HCT116 (cell line): ENCODE data around the gene LY86.

Experiments used
- CBX3 ChIP-seq: IDR thresholded peaks from 2 replicates; pipeline ENCODE4 v1.6.1; 2012; ENCODE audit warnings: low read depth
- CTCF ChIP-seq, 3 experiments: fragments of 200-600 bp in 1 of 3; sonication (generic) in 1 of 3; IDR thresholded peaks in 2 of 3; conservative IDR thresholded peaks in 1 of 3; 2 replicates each; pipeline ENCODE4 v1.5.1; 2012 to 2017; ENCODE audit warnings: low read depth in 2 of 3, low read length in 2 of 3, antibody characterized with exemption in 1 of 3, borderline replicate concordance in 1 of 3, control low read depth in 1 of 3, mild to moderate bottlenecking in 1 of 3, mixed read lengths in 1 of 3, mixed run types in 1 of 3, moderate library complexity in 1 of 3; ENCODE audit not compliant: insufficient read depth in 1 of 3
- ELF1 ChIP-seq: IDR thresholded peaks from 2 replicates; pipeline ENCODE4 v1.6.1; 2012; ENCODE audit warnings: low read depth, borderline replicate concordance
- EZH2 ChIP-seq: fragments of 200-600 bp; sonication (generic); IDR thresholded peaks from 2 replicates; pipeline ENCODE4 v1.6.1; 2017; ENCODE audit warnings: antibody characterized with exemption, mixed run types
- JUND ChIP-seq: IDR thresholded peaks from 2 replicates; pipeline ENCODE4 v1.6.1; 2012
- POLR2A ChIP-seq: IDR thresholded peaks from 2 replicates; pipeline ENCODE4 v1.7.0; 2011; ENCODE audit warnings: borderline replicate concordance; ENCODE audit not compliant: insufficient read depth, insufficient read length; ENCODE audit errors: extremely low read depth
- POLR2AphosphoS5 ChIP-seq: IDR thresholded peaks from 2 replicates; pipeline ENCODE4 v1.6.1; 2011; ENCODE audit warnings: mild to moderate bottlenecking, low read depth, low read length, moderate library complexity
- RAD21 ChIP-seq: IDR thresholded peaks from 2 replicates; pipeline ENCODE4 v1.6.1; 2012; ENCODE audit warnings: low read depth, mild to moderate bottlenecking
- SIN3A ChIP-seq: IDR thresholded peaks from 2 replicates; pipeline ENCODE4 v1.6.1; 2012; ENCODE audit warnings: low read depth
- SRF ChIP-seq: IDR thresholded peaks from 2 replicates; pipeline ENCODE4 v1.6.1; 2012; ENCODE audit warnings: low read depth
- ZNF274 ChIP-seq: fragments of 200-500 bp; sonication (Bioruptor generic); IDR thresholded peaks from 2 replicates; pipeline ENCODE4 v1.6.1; 2014; ENCODE audit warnings: mild to moderate bottlenecking, low read depth, low read length, inconsistent platforms

- no peak for TF ChIP-seq CTCF (IDR thresholded peaks at IDR 0.05 in 2 of 3, conservative IDR thresholded peaks at IDR 0.05 in 1 of 3; ENCODE audit: borderline replicate concordance in 1 of 3, insufficient read depth in 1 of 3, low read depth in 2 of 3, low read length in 2 of 3)
- no peak for TF ChIP-seq POLR2A
- no peak for TF ChIP-seq JUND
- no peak for TF ChIP-seq ZNF274
- TF ChIP-seq EZH2: no peak
- TF ChIP-seq ELF1: no peak
- TF ChIP-seq SIN3A: no peak
- TF ChIP-seq SRF: no peak
- TF ChIP-seq RAD21: no peak
- TF ChIP-seq CBX3: no peak
- no peak for TF ChIP-seq POLR2AphosphoS5
Observed at GRCh38 chr6:6643398-6643797, 54.9 kb downstream of the LY86 start.
